HG02840 (cell line): Measurements from ENCODE around the gene TRAF2.

Experiments used
- ATAC-seq: cut with Tn5 transposase; IDR thresholded peaks from one replicate; pipeline ENCODE4 v1.9.1; 2021; ENCODE audit warnings: mild to moderate bottlenecking, moderate library complexity, moderate number of reproducible peaks; ENCODE audit not compliant: unreplicated experiment, low FRiP score

Gene TRAF2

DNA sequence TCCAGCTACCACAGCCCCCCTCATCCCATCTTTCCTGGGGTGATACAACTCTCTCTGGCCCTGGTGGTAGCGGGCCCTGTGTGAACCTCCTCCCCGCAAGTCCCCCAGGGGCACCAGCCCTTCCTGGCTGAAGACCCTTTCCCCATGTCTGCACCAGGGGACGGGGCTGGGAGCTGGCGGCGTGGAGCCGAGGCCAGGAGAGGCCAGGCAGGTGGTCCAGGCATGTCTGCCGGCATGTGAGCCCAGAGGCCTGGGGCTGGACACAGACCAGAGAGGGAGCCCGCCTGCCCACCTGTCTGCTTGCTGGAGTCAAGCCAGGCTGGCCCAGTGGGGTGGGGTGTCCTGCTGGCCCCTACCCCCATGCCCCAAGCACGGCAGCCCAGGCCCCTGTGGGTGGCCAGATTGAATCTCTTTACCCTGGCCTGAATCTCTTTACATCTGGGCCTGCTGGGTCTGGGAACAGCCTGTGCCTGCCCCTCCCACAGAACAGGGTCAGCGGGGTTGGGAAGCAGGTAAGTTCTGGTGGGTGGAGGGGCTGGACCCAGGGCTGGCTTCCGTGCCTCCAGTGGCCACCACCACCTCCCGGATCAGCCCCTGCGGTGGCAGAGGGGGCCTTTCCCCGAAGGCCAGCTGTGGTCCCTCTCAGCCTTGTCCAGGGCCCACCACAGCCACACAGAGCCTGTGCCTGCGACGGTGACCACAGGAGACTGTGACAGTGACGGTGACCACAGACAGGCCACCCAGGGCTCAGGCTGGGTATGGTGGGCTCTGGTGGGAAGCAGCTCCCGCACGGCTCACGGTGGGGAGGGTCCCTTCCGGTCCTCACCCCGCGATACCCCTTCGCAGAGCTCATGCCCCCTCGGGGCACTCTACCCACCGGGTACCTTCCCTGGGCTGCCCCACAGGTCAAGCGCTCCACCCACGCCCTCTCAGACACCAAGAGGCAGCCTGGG lies 72.9 kb downstream of the TRAF2 start:
- no peak for ATAC-seq

GRCh38 chr9:136960212-136960937 lies 74.1 kb downstream of the TRAF2 start:
- no peak for ATAC-seq

- no peak for ATAC-seq
Measured at GRCh38 chr9:136960938-136961275, 74.6 kb downstream of the TRAF2 start.

GRCh38 chr9:136961279-136962065 lies 75.2 kb downstream of the TRAF2 start:
- no peak for ATAC-seq

GRCh38 chr9:136962163-136962562 lies 75.8 kb downstream of the TRAF2 start:
- ATAC-seq = no peak

- ATAC-seq = no peak
Measured at GRCh38 chr9:136962701-136963248, 76.5 kb downstream of the TRAF2 start.

GRCh38 chr9:136963341-136963740 lies 77.0 kb downstream of the TRAF2 start:
- ATAC-seq = no peak

- no peak for ATAC-seq
Measured at GRCh38 chr9:136963751-136964150, 77.4 kb downstream of the TRAF2 start.

DNA sequence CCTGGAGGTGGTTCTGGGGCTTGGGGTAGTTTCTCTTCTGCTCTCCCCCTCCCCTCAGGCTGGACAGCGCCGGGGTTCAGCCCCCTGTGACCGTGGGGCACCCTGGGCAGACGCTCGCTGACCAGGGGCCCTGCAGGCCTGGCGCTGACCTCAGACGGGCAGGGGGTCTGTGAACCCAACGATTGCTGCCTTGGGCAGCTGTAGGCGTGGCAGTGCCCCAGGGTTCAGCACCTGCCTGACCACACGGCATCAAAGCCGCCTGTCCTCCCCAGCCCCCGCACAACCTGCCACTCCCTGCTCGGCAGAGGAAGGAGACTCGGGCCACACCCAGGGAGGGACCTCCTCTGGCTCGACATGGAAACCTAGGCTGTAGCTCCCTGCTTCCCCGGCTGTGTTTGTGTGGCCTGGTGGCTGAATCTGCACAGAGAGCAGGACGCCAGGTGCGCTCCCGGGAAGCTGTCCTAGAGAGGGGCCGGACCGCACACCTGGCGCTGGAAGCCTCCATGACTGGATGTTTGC lies 77.9 kb downstream of the TRAF2 start:
- no peak for ATAC-seq

DNA sequence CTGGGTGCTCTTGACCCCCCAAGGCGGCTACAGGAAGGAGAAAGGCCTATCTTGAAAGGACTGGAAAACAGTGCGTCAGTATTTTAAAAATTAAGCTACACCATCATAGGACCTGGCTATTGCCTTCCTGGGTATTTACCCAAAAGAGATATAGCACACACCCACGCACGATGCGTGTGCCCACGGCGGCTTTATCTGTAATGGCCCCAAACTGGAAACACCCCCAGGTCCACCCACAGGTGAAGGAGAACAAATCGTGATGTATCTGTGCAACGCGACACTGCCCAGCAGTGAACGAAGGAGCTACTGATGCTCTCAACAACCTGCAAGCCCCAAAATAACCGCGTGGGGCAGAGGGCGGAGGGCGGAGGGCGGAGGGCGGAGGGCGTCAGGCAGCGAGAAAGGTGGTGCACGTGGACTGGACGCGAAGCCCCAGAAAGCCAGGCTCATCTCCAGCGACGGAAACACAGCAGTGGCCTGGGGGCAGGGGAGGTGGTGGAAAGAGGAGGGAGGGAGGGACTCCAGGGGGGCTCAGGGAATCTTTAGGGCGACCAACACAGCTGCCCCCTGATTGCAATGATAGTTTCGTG lies 78.6 kb downstream of the TRAF2 start:
- ATAC-seq = no peak

DNA sequence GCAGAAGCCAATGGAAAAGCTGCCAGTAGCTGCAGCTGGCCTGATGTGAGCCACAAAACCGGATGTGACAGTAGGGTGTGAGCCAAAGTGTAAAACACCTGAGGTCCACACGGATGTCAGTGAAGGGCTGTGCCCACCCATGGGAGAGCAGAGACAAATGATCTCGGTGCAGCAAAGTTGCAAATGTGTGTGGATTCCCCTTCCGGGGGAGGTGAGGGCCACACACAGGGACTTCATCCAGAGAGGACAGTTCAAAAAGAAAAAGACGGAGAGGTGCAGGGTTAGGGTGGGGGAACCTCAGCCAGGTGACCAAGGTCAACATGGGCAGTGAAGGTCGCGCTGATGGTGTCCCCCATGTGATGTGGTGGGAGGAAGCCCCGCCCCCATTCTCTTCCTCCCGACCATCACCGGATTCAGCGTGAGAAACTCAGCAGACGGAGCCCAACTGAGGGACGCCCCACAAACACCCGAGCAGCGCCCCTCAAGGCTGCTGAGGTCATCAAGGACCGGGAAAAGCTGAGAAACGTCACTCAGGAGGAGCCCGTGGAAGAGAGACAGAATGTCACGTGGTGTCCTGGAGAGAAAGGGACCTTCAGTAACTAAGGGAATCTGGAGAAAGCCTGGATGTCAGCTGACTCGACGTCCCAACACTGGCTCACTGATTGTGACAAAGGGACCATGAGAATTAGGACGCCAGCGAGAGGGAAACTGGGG lies 79.6 kb downstream of the TRAF2 start:
- no peak for ATAC-seq

- ATAC-seq = no peak
Measured at GRCh38 chr9:136968333-136969127, 82.2 kb downstream of the TRAF2 start.

GRCh38 chr9:136969150-136969549 lies 82.8 kb downstream of the TRAF2 start:
- no peak for ATAC-seq

DNA sequence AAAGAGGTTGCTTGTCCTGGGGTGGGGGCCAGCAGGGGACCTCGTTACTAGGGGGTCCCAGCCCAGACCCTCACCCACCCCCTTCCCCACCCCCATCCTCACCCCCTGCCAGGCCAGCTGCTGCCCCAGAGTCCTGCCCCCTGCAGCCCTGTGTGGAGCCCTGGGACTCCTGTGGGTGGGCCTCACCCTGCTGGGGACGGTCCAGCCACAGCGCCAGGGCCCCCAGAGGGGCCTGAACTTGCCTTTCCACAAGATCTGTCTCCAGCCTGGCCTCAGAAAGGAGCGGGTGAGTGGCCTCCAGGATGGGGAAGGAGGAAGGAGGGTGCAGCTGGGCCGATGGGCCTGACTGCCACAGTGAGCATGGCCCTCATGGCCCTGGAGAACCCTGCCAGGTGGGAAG lies 83.5 kb downstream of the TRAF2 start:
- ATAC-seq = no peak

GRCh38 chr9:136970361-136970760 lies 84.0 kb downstream of the TRAF2 start:
- no peak for ATAC-seq

GRCh38 chr9:136971746-136972145 lies 85.4 kb downstream of the TRAF2 start:
- ATAC-seq = no peak

- no peak for ATAC-seq
Measured at GRCh38 chr9:136972335-136972734, 86.0 kb downstream of the TRAF2 start.

DNA sequence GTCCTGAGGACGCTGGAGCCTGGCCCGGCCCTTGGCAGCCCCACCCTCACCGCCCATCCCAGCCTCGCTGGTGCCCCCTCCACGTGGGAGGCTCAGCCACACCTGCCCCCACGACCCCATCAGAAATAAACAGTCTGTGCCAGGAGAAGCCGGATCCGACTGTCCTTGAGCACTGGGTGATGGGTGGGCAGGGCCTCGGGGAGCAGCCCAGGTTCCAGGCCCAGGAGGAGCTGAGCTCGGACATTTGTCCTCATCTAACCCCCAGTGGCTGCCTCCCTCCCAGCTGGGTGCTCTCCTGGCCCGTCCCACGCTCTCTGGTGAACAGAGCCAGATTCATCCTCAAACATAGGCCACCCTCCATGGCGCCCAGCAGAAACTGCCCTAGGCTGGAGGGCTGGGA lies 86.4 kb downstream of the TRAF2 start:
- ATAC-seq = no peak
